GM19238 (cell line): ENCODE results near the gene HOATZ.

Experiments
- DNase-seq: peaks from one replicate; pipeline ENCODE4 v3.0.0; 2011; ENCODE audit warnings: low spot score; ENCODE audit not compliant: insufficient read length

HOATZ gene

GRCh38 chr11:111521135-111521534, 6.6 kb downstream of the HOATZ start:
- DNase-seq, result no peak

- DNase-seq, result no peak
Measured at GRCh38 chr11:111522426-111522825, 7.8 kb downstream of the HOATZ start.

- no peak for DNase-seq
Measured at GRCh38 chr11:111523343-111523742, 8.8 kb downstream of the HOATZ start.

GRCh38 chr11:111524056-111524455, 9.5 kb downstream of the HOATZ start:
- DNase-seq, result no peak

- no peak for DNase-seq
Measured at GRCh38 chr11:111525456-111525855, 10.9 kb downstream of the HOATZ start.

- DNase-seq, result no peak
Measured at GRCh38 chr11:111526501-111526900, 11.9 kb downstream of the HOATZ start.

GRCh38 chr11:111527279-111527678, 12.7 kb downstream of the HOATZ start:
- no peak for DNase-seq

- DNase-seq, result no peak
Measured at GRCh38 chr11:111528557-111528956, 14.0 kb downstream of the HOATZ start.

- DNase-seq, result no peak
Measured at GRCh38 chr11:111530091-111530490, 15.5 kb downstream of the HOATZ start.

- DNase-seq, result no peak
Measured at GRCh38 chr11:111531136-111531535, 16.6 kb downstream of the HOATZ start.

- DNase-seq, result no peak
Measured at GRCh38 chr11:111531687-111532364, 17.2 kb downstream of the HOATZ start.

GRCh38 chr11:111532365-111532709, 17.8 kb downstream of the HOATZ start:
- DNase-seq, result no peak

- no peak for DNase-seq
Measured at GRCh38 chr11:111535281-111535680, 20.7 kb downstream of the HOATZ start.

- DNase-seq, result no peak
Measured at GRCh38 chr11:111537336-111537860, 22.8 kb downstream of the HOATZ start.

- DNase-seq, result no peak
Measured at GRCh38 chr11:111538407-111539114, 24.0 kb downstream of the HOATZ start.

GRCh38 chr11:111539426-111540113, 25.0 kb downstream of the HOATZ start:
- no peak for DNase-seq

- no peak for DNase-seq
Measured at GRCh38 chr11:111540114-111540936, 25.7 kb downstream of the HOATZ start, which contains the start of gene LAYN. LAYN (plus strand) TSS chr11:111540720; CDS start chr11:111540844, 124 bp downstream.

- no peak for DNase-seq
Measured at GRCh38 chr11:111540937-111541253, 26.3 kb downstream of the HOATZ start.

GRCh38 chr11:111541254-111542061, 26.9 kb downstream of the HOATZ start:
- DNase-seq, result no peak

- DNase-seq, result no peak
Measured at GRCh38 chr11:111542606-111543275, 28.2 kb downstream of the HOATZ start.
